Heart left ventricle (tissue), 16 donors: ENCODE results near the gene NTRK2. TPM values are rescaled to one million over a fixed set of nuclear protein-coding genes. Genes with fewer than 3 reads are reported as not detected.
A peak's percentile ranks its signal among the peaks of the same experiment; 100 is the strongest.
"Not testable (repeated sequence)": the region's sequence is repeated elsewhere in the genome, so short reads cannot be mapped to it uniquely, and the experiment has no call there.

Source experiments
- ATAC-seq, 4 donors: fragments of 200-7000 bp; cut with Tn5 transposase; one replicate each; pipeline ENCODE4 v1.9.1; 2020 to 2022; ENCODE audit warnings: moderate library complexity in 4 of 4, mild to moderate bottlenecking in 3 of 4, moderate number of reproducible peaks in 1 of 4
- DNase-seq, 5 donors: peaks; one replicate each; pipeline ENCODE4 v3.0.0-alpha.2; 2020
- H3K27ac ChIP-seq, 12 donors: fragments of 200-600 bp; sonication (generic) in 4 of 12; one replicate each; pipeline versions ENCODE4 v1.5.0 to v1.8.0; 2016 to 2022; ENCODE audit warnings: mild to moderate bottlenecking in 2 of 12
- H3K27me3 ChIP-seq, 9 donors: fragments of 200-600 bp; sonication (generic) in 2 of 9; one replicate each; pipeline versions ENCODE4 v1.5.1 to v1.8.0; 2016 to 2022; ENCODE audit warnings: mild to moderate bottlenecking in 3 of 9
- H3K36me3 ChIP-seq, 9 donors: fragments of 200-600 bp; sonication (generic) in 2 of 9; one replicate each; pipeline versions ENCODE4 v1.5.0 to v1.8.0; 2018 to 2022; ENCODE audit warnings: mild to moderate bottlenecking in 2 of 9
- H3K4me1 ChIP-seq, 12 donors: fragments of 200-600 bp; sonication (generic) in 4 of 12; one replicate each; pipeline versions ENCODE4 v1.5.0 to v1.8.0; 2016 to 2022; ENCODE audit warnings: mild to moderate bottlenecking in 3 of 12
- H3K4me3 ChIP-seq, 12 donors: fragments of 200-600 bp; sonication (generic) in 4 of 12; one replicate each; pipeline versions ENCODE4 v1.5.0 to v1.8.0; 2017 to 2022; ENCODE audit warnings: mild to moderate bottlenecking in 9 of 12, moderate library complexity in 4 of 12
- H3K9me3 ChIP-seq, 12 donors: fragments of 200-600 bp; sonication (generic) in 4 of 12; one replicate each; pipeline versions ENCODE4 v1.5.0 to v1.8.0; 2016 to 2022; ENCODE audit warnings: mild to moderate bottlenecking in 1 of 12
- POLR2A ChIP-seq, 2 donors: fragments of 450-650 bp; IDR thresholded peaks; one replicate each; pipeline ENCODE4 v1.6.1; 2017; ENCODE audit warnings: antibody characterized with exemption in 2 of 2, mild to moderate bottlenecking in 2 of 2, moderate library complexity in 2 of 2
- WGBS, 4 donors: extraction: QIAGEN DNeasy Blood & Tissue Kit in 2 of 4; methylation state at CpG; one replicate each; pipeline versions ENCODE4 v1.1.5 to v1.1.7; 2013 to 2018; 5-methylcytosine and 5-hydroxymethylcytosine counted together
- intact Hi-C, 10 donors: fragments of 100-400 bp; cut with DNase I; formaldehyde crosslinking; loops; one replicate each; pipeline versions ENCODE4 v1.11.1 to v1.14.2; 2022
- polyA plus RNA-seq, 2 donors: library from polyadenylated mRNA; stranded (reverse); fragments of 200-250 nt; gene quantifications; one replicate each; pipeline ENCODE4 v1.2.3, GENCODE V29; 2013
- total RNA-seq, 9 donors: library from RNA; depleted of rRNA in 2 of 9; stranded (reverse); fragments of >200 nt in 2 of 9; fragmentation: NEBNext Ultra II Directional in 3 of 9; extraction: Animal tissue kit (Norgen Biotek cat#: 25700) in 3 of 9; gene quantifications; one replicate each; pipeline versions ENCODE4 v1.1.0 to v1.2.4, GENCODE V29; 2016 to 2023
- TF ChIP-seq, protein P1 (sequence below), 12 donors: fragments of 200-600 bp; sonication (generic) in 4 of 12; IDR thresholded peaks; one replicate each; pipeline versions ENCODE4 v1.5.0 to v1.8.0; 2018 to 2022; ENCODE audit warnings: antibody characterized with exemption in 12 of 12, mild to moderate bottlenecking in 5 of 12
- donor health status: ischemic (EF 13 %, LVEDD 7.1; RV severe dilation, severe dysfunction).
- donor health status: healthy with polysubstance abuse.
- donor health status: DM: no; HTN: yes; CAD: no.
- donor health status: DM: no; HTN: no; CAD: no.
- donor health status: ischemic (EF 25% LVEDD 6.9; RV normal size, moderate dysfunction).
- donor health status: ischemic (EF 25% LVEDD 5.7; RV mildly dilated, moderate dysfunction).
- donor health status: healthy.
- donor health status: DM: yes; HTN: yes; CAD: no.
- donor health status: ischemic (EF 35%, LVEDD 5.7; RV mildly dilated, moderate dysfunction).
- donor health status: nonischemic (EF 11% LVEDD 7.7; RV severe dilation, severe dysfunction).
- donor health status: DM: yes; HTN: yes; CAD: no.
- donor health status: PGD.
- donor health status: ischemic (EF 29% LVEDD 5.4; RV normal size, mild dysfunction).
- donor health status: nonischemic (EF 23%, LVEDD 6.1; RV moderate dilation, normal function).

The NTRK2 gene
- total and polyA plus RNA-seq, 11 donors: 0.86 to 16.0 (median 2.4) TPM

DNA sequence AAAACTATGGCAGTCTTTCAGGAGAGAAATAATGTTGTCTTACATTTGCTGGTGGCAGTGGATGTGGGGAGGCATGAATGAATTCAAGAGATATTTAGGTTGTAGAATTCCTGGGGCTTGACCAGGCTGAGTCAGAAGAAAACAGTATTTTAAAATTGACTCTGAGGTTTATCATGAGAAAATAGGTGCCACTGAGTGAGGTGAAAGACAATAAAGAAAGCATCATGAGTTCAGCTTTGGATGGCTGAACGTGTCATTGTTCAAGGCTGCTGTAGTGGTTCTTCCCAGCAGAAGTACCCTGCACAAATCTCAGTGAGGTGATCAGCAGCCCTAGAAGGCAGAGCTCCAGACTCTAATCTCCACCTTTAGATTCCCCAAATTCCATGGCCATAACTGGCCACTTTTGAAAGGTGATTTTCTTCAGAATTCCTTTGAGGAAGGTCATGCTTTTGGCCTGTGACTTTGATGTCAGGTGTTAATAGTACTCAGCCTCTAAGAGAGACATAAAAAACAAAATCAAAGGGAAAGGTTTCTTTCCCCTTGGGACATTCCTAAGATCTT is 395.4 kb downstream of the NTRK2 start:
- H3K4me1 ChIP-seq: no peaks in the 10 kb centered on the region
- intact Hi-C loops: no loop called here

DNA sequence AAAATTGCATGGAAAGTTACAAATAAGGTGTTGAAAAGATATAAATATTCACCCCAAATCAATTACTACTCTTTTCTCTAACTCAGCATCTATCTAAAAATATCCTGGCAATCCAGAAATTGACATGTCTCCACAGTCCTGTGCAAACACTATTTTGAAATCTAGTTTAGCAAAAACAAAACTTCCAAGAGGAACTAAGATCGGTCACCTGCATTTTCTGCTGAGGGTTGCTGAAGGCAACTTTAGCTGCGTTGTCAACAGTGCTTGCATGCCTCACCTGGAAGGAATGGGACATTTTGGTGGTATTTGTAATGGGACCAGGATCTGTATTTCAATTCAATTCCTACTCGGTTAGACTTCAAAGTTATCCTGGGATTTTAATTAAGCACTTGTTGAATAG is 398.3 kb downstream of the NTRK2 start:
- no peaks in the 10 kb centered on the region for H3K36me3 ChIP-seq
- 83 to 91% (median 88%) methylated on average over 3 of the region's 3 CpGs for WGBS, 4 donors
- H3K27me3 ChIP-seq: no peaks in the 10 kb centered on the region
- no peak for ATAC-seq
- intact Hi-C loops: no loop called here
- no peak overlapping the region for H3K27ac ChIP-seq
- H3K4me3 ChIP-seq: no peak overlapping the region
- no peak for DNase-seq
- TF ChIP-seq, protein P1, sequence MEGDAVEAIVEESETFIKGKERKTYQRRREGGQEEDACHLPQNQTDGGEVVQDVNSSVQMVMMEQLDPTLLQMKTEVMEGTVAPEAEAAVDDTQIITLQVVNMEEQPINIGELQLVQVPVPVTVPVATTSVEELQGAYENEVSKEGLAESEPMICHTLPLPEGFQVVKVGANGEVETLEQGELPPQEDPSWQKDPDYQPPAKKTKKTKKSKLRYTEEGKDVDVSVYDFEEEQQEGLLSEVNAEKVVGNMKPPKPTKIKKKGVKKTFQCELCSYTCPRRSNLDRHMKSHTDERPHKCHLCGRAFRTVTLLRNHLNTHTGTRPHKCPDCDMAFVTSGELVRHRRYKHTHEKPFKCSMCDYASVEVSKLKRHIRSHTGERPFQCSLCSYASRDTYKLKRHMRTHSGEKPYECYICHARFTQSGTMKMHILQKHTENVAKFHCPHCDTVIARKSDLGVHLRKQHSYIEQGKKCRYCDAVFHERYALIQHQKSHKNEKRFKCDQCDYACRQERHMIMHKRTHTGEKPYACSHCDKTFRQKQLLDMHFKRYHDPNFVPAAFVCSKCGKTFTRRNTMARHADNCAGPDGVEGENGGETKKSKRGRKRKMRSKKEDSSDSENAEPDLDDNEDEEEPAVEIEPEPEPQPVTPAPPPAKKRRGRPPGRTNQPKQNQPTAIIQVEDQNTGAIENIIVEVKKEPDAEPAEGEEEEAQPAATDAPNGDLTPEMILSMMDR (IDR thresholded peaks at IDR 0.05): no peak
- TF ChIP-seq POLR2A (IDR thresholded peaks at IDR 0.05): no peak
- H3K4me1 ChIP-seq: no peaks in the 10 kb centered on the region
- no peaks in the 10 kb centered on the region for H3K9me3 ChIP-seq

More for the DNA sequence above, 395.4 kb downstream of the NTRK2 start:
- Histone ChIP-seq H3K9me3 (peaks cover 0 to 5% (median 0%) of the 10 kb centered on the region in 12 donors), H3K4me3 (no peak overlapping the region), H3K36me3 (no peaks in the 10 kb centered on the region), H3K27ac (no peak overlapping the region), H3K27me3 (no peaks in the 10 kb centered on the region)
- no peak for TF ChIP-seq POLR2A (IDR thresholded peaks at IDR 0.05)
- TF ChIP-seq, protein P1 (IDR thresholded peaks at IDR 0.05): no peak
- DNase-seq (no peak), ATAC-seq (no peak)
- WGBS, 4 donors: 62 to 89% (median 74%) methylated on average over 1 of the region's 1 CpG

DNA sequence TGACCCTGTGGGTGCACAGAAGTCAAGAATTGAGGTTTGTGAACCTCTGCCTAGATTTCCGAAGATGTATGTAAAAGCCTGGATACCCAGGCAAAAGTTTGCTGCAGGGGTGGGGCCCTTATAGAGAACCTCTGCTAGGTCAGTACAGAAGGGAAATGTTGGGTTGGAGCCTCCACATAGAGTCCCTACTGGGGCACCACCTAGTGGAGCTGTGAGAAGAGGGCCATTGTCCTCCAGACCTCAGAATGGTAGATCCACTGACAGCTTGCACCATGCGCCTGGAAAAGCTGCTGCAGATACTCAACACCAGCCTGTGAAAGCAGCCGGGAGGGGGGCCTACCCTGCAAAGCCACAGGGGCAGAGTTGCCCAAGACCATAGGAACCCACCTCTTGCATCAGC is 399.9 kb downstream of the NTRK2 start:
- H3K27me3 ChIP-seq, intact Hi-C loops: not testable (repeated sequence)

More for the DNA sequence above, 399.9 kb downstream of the NTRK2 start:
- H3K36me3 ChIP-seq, ATAC-seq, H3K4me3 ChIP-seq, H3K9me3 ChIP-seq, DNase-seq, H3K4me1 ChIP-seq, H3K27ac ChIP-seq: not testable (repeated sequence)
- WGBS, 4 donors: 90 to 100% (median 93%) methylated on average over 2 to 3 of the region's 3 CpGs
- TF ChIP-seq, protein P1 (IDR thresholded peaks at IDR 0.05): peak in 1 of 12 donors; percentile 3
